Measurements from ENCODE around the gene GRB2. TPM values are rescaled to one million over a fixed set of nuclear protein-coding genes. Genes with fewer than 3 reads are reported as not detected.

GRB2 gene
- 62.9 and 63.9 TPM in 2 replicates for total RNA-seq

GRCh38 chr17:75405365-75406221 is at the start of gene GRB2:
GRB2 (minus strand) TSS chr17:75405678; CDS start chr17:75393628, 12,050 bp downstream.

DNA sequence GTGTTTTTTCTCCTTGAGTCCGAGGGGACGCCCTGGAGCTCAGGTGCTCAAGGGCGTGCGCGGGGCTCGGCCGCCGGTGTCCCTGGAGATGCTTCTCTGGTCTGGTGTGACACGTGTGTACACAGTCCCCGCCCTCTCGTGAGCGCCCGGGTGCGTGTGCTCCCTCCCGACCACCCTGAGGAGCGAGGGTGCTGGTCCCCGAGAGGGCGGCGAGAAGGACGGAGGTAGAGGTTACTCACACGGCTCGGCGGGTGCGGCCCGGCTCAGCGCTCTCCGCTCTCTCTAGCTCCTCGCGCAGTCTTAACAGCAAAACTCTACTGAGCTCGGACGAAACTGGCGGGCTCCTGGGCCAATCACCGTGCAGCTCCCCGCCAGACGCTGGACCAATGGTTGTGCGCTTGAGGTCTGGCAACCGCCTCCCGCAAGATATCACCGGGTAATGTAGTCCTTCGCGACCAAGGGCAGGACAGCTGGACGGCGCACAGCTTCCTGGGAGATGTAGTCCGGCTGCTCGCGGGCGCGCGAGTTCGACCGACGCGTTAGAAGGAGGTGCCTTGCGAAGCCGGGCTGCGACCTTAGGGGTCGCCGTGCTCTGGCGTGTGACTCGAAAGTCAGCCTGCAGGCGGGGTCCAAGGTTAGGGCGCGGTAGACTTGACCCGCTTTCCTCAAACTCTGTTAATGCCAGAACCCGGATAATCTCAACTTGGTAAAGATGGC is 116.2 kb downstream of the GRB2 start, which contains the start of gene SLC25A19:
Gene SLC25A19 (minus strand): TSS at position 319 of the 717 bp plus-strand sequence. CDS start 2,669 bp downstream, outside the sequence.

DNA sequence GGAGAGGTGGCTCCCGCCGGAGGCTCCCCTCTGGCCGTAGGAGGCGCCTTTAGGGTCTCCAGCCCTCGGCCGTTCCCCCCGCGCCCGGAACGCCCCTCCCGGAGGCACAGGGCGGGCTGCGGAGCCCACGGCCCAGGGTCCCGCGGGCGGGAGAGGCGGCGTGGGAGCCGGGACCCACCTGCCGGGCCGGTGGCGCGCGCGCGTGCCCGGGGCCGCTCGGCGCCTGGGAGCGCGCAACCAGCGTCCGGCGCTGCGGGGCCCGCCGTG is 134.6 kb downstream of the GRB2 start, which contains the start of gene MIF4GD:
Gene MIF4GD (minus strand): TSS at position 266 of the 267 bp plus-strand sequence. CDS start 1,036 bp downstream, outside the sequence.

Other genes with a start within 250 kb of the GRB2 start
- 102 and 108 TPM in 2 replicates for gene SUMO2, start 222.7 kb downstream of the GRB2 start, total RNA-seq
- 44.4 and 47.2 TPM in 2 replicates for gene NUP85, start 200.0 kb downstream of the GRB2 start, total RNA-seq
- 13.8 and 16.3 TPM in 2 replicates for gene GGA3, start 144.1 kb downstream of the GRB2 start, total RNA-seq
- gene MRPS7, start 143.8 kb downstream of the GRB2 start, total RNA-seq = 41.4 and 46.2 TPM in 2 replicates
- 10.4 and 10.6 TPM in 2 replicates for gene MIF4GD, start 134.4 kb downstream of the GRB2 start, total RNA-seq
- 7.6 TPM in 2 replicates for gene SLC25A19, start 116.2 kb downstream of the GRB2 start, total RNA-seq
- gene TMEM94, start 51.0 kb upstream of the GRB2 start, total RNA-seq = 35.2 and 44.9 TPM in 2 replicates
- 6.7 and 9.1 TPM in 2 replicates for gene CASKIN2, start 109.9 kb upstream of the GRB2 start, total RNA-seq
- gene TSEN54, start 110.8 kb upstream of the GRB2 start, total RNA-seq = 15.3 and 20.8 TPM in 2 replicates
- 0.30 and 1.5 TPM in 2 replicates for gene LLGL2, start 120.0 kb upstream of the GRB2 start, total RNA-seq
- gene MYO15B, start 182.1 kb upstream of the GRB2 start, total RNA-seq = 2.0 and 2.1 TPM in 2 replicates
- gene SMIM5, start 227.8 kb upstream of the GRB2 start, total RNA-seq = not detected in 2 replicates

Measured in bronchus fibroblast of lung (primary cell).